Dendritic cell treated with granulocyte-macrophage colony-stimulating factor and Interleukin-4, amounts not matched to agents 40 ng/mL and 50 ng/mL, for 4 days (primary cell): ENCODE data around the gene RASA3.
A peak's percentile ranks its signal among the peaks of the same experiment; 100 is the strongest.

Experiments used
- H3K27ac Mint-ChIP-seq: one replicate; pipeline ENCODE4 v1.8.0; 2022; ENCODE audit warnings: mild to moderate bottlenecking, mixed read lengths
- H3K27me3 Mint-ChIP-seq: one replicate; pipeline ENCODE4 v1.8.0; 2022; ENCODE audit warnings: mild to moderate bottlenecking, mixed read lengths
- H3K36me3 Mint-ChIP-seq: one replicate; pipeline ENCODE4 v1.8.0; 2022; ENCODE audit warnings: low read depth, mixed read lengths
- H3K4me1 Mint-ChIP-seq: one replicate; pipeline ENCODE4 v1.8.0; 2022; ENCODE audit warnings: low read depth, mixed read lengths
- H3K4me3 Mint-ChIP-seq: one replicate; pipeline ENCODE4 v1.8.0; 2022; ENCODE audit warnings: mild to moderate bottlenecking, moderate library complexity, mixed read lengths
- H3K9me3 Mint-ChIP-seq: one replicate; pipeline ENCODE4 v1.8.0; 2022; ENCODE audit warnings: mixed read lengths
- intact Hi-C: fragments of 100-400 bp; cut with micrococcal nuclease; formaldehyde crosslinking; loops from one replicate; pipeline ENCODE4 v1.15.0; 2022

The RASA3 gene

DNA sequence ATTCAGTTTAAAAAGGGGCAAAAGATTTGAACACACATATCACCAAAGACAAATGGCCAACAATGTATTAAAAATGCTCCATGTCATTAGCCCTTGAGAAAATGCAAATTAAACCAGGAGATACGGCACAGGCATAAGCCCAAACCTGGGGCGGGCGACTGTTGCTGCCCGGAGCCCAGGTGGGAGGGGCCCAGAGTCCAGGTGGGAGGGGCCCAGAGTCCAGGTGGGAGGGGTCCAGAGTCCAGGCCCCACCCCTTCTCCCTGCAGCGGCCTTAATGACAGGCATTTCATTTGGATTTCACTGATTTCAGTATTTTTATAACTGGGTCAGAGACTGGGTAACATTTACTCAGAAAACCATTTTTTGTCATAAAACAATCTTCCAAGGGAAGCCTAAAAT is 78.2 kb downstream of the RASA3 start:
- peaks cover 50% of the 10 kb centered on the region for H3K36me3 Mint-ChIP-seq
- intact Hi-C loops, result no loop called here
- peaks cover 67% of the 10 kb centered on the region for H3K4me1 Mint-ChIP-seq
- H3K27ac Mint-ChIP-seq, result no peak overlapping the region
- H3K27me3 Mint-ChIP-seq, result no peaks in the 10 kb centered on the region
- no peak overlapping the region for H3K4me3 Mint-ChIP-seq
- H3K9me3 Mint-ChIP-seq, result no peaks in the 10 kb centered on the region

DNA sequence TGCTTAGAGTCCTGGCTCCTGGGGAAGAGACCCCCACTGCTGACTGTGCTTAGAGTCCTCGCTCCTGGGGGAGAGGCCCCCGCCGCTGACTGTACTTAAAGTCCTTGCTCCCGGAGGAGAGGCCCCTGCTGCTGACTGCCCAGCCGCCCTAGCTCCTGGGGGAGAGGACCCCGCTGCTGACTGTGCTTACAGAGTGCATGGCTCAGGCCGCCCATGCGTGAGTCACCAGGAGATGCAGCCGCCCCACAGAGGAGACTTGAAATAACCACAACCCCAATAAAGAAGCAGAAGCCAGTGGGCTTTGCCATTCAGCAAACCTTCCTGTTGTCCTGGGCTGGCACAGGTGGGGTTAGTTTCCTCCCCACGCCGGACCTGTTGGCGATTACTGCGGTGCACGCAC is 79.4 kb downstream of the RASA3 start:
- Mint-ChIP-seq H3K36me3 (peaks cover 51% of the 10 kb centered on the region), H3K9me3 (no peaks in the 10 kb centered on the region), H3K27me3 (no peaks in the 10 kb centered on the region), H3K27ac (no peak overlapping the region), H3K4me1 (peaks cover 64% of the 10 kb centered on the region), H3K4me3 (no peak overlapping the region)
- intact Hi-C loops, result no loop called here

- H3K27me3 Mint-ChIP-seq, result no peaks in the 10 kb centered on the region
- no peak overlapping the region for H3K27ac Mint-ChIP-seq
- no peaks in the 10 kb centered on the region for H3K9me3 Mint-ChIP-seq
- H3K36me3 Mint-ChIP-seq, result peaks cover 61% of the 10 kb centered on the region
- H3K4me3 Mint-ChIP-seq, result no peak overlapping the region
- peaks cover 53% of the 10 kb centered on the region for H3K4me1 Mint-ChIP-seq
- intact Hi-C loops, result no loop called here
These were observed 81.6 kb downstream of the RASA3 start for GRCh38 chr13:114050536-114051450.

DNA sequence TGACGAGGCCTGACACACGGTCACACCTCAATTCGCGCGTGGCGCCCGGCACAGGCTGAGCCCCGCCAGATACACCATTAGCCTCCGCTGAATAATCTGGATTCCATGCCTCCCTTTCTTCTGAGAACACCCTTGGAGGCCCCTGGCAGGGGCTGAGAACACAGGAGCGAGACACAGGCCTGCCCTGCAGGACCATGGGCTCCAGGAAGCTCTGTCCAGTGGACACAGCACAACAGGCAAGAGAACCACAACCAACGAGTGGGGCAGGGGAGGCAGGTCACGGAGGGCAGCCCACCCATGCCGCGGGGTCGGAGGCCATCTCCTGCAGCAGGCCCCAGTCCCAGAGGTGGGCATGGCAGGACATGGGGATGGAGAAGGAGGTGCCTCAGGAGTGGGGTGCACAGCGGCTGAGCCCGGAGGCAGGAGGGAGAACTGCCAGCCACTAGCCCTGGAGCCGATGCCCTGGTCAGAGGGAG is 82.8 kb downstream of the RASA3 start:
- Mint-ChIP-seq H3K4me1 (peaks cover 59% of the 10 kb centered on the region), H3K27ac (peak overlapping the region; percentile 26), H3K36me3 (peaks cover 50% of the 10 kb centered on the region), H3K9me3 (no peaks in the 10 kb centered on the region), H3K27me3 (peaks cover 4% of the 10 kb centered on the region), H3K4me3 (no peak overlapping the region)
- intact Hi-C loops, result no loop called here

GRCh38 chr13:114049026-114049425 is 83.4 kb downstream of the RASA3 start:
- intact Hi-C loops, result no loop called here
- Mint-ChIP-seq H3K27me3 (peaks cover 5% of the 10 kb centered on the region), H3K36me3 (peaks cover 49% of the 10 kb centered on the region), H3K9me3 (no peaks in the 10 kb centered on the region), H3K4me1 (peaks cover 64% of the 10 kb centered on the region), H3K4me3 (peak overlapping the region; percentile 20), H3K27ac (peak overlapping the region; percentile 26)

DNA sequence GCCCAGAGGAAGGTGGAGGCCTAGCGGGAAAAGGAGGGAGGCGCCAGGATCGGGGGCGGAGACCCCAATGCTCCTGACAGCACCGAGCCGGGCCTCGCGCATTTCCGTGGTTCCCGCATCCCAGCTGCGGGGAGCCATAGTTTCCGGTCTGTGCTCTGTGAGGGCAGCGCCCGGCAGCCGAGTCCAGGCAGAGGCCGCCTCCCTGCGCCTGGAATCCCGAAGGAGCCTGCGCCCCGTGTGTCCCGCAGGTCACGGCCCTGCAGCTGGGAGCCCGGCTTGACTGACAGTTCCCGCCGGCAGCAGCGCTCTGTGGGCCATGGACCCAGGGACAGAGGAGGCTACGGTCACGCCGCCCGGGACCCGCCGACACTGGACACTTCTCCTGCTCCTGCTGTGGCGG is 84.0 kb downstream of the RASA3 start:
- Mint-ChIP-seq H3K36me3 (peaks cover 51% of the 10 kb centered on the region), H3K27ac (no peak overlapping the region), H3K27me3 (peaks cover 5% of the 10 kb centered on the region), H3K4me3 (no peak overlapping the region), H3K9me3 (no peaks in the 10 kb centered on the region), H3K4me1 (peaks cover 65% of the 10 kb centered on the region)
- intact Hi-C loops, result no loop called here

- Mint-ChIP-seq H3K4me3 (no peak overlapping the region), H3K9me3 (no peaks in the 10 kb centered on the region), H3K4me1 (peaks cover 64% of the 10 kb centered on the region), H3K36me3 (peaks cover 62% of the 10 kb centered on the region), H3K27ac (no peak overlapping the region), H3K27me3 (peaks cover 5% of the 10 kb centered on the region)
- intact Hi-C loops, result no loop called here
These were observed 85.0 kb downstream of the RASA3 start for GRCh38 chr13:114047358-114047881.

- peaks cover 58% of the 10 kb centered on the region for H3K4me1 Mint-ChIP-seq
- peaks cover 66% of the 10 kb centered on the region for H3K36me3 Mint-ChIP-seq
- H3K4me3 Mint-ChIP-seq, result no peak overlapping the region
- intact Hi-C loops, result no loop called here
- H3K27ac Mint-ChIP-seq, result no peak overlapping the region
- H3K27me3 Mint-ChIP-seq, result peaks cover 5% of the 10 kb centered on the region
- H3K9me3 Mint-ChIP-seq, result no peaks in the 10 kb centered on the region
These were observed 85.9 kb downstream of the RASA3 start for GRCh38 chr13:114046431-114046975.

DNA sequence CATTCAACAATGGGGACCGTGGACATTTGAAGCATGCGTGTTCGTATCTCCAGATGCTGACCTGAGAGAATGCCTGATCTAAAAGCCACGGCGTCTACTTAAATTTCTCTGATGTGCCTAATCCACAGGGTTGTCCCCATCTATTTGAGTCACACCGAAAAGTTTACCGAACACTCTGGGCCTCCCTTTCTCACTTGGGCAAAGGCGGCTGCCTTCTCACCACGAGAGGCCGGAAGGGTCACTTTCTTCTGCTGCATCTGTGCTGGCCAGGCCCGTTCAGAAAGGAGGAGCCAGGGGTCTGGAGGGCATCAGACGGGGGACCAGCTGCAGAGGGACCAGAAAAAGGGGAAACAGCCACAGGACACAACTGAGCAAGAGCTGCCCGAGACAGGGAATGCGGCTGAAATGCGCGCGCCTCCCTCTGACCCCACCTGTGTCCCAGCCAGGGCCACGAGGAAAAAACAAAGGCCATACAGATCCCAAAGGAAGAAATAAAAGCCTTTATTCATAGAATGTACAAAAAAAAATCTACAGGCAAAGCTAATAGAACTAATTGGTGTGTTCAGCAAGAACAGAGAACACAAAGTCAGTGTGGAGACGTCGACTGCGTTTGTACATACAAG is 87.2 kb downstream of the RASA3 start:
- Mint-ChIP-seq H3K4me1 (peaks cover 53% of the 10 kb centered on the region), H3K4me3 (no peak overlapping the region)
- intact Hi-C loops, result no loop called here

DNA sequence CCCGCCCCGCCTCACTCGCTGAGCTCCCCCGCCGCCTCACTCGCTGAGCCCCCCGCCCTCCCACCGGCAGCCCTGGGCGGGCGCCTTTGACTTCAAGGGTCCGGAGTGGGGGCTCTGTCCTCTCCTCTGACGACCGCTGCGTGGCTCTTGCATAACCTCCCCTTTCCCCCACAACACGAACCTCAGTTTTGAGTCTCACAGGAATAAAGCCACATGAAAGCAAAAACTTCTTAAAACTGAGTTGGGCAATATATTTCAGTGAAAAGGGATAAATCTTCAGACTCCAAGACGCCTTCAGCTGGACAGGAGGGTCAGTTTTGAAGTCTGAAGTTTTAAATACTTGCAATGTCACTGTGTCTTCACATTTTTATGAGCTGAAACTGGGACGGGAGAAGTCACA is 87.9 kb downstream of the RASA3 start:
- Mint-ChIP-seq H3K27ac (peak overlapping the region; percentile 72), H3K27me3 (peaks cover 5% of the 10 kb centered on the region), H3K4me1 (peaks cover 49% of the 10 kb centered on the region), H3K4me3 (no peak overlapping the region), H3K36me3 (peaks cover 63% of the 10 kb centered on the region), H3K9me3 (no peaks in the 10 kb centered on the region)
- intact Hi-C loops, result no loop called here

More for the DNA sequence above, 87.2 kb downstream of the RASA3 start:
- peaks cover 5% of the 10 kb centered on the region for H3K27me3 Mint-ChIP-seq
- H3K27ac Mint-ChIP-seq, result peak overlapping the region; percentile 72
- peaks cover 64% of the 10 kb centered on the region for H3K36me3 Mint-ChIP-seq
- H3K9me3 Mint-ChIP-seq, result no peaks in the 10 kb centered on the region

GRCh38 chr13:114043421-114044053 is 88.9 kb downstream of the RASA3 start:
- intact Hi-C loops, result no loop called here
- H3K9me3 Mint-ChIP-seq, result no peaks in the 10 kb centered on the region
- peaks cover 5% of the 10 kb centered on the region for H3K27me3 Mint-ChIP-seq
- H3K4me3 Mint-ChIP-seq, result no peak overlapping the region
- peak overlapping the region; percentile 8 for H3K27ac Mint-ChIP-seq
- peaks cover 67% of the 10 kb centered on the region for H3K36me3 Mint-ChIP-seq
- H3K4me1 Mint-ChIP-seq, result peaks cover 40% of the 10 kb centered on the region

DNA sequence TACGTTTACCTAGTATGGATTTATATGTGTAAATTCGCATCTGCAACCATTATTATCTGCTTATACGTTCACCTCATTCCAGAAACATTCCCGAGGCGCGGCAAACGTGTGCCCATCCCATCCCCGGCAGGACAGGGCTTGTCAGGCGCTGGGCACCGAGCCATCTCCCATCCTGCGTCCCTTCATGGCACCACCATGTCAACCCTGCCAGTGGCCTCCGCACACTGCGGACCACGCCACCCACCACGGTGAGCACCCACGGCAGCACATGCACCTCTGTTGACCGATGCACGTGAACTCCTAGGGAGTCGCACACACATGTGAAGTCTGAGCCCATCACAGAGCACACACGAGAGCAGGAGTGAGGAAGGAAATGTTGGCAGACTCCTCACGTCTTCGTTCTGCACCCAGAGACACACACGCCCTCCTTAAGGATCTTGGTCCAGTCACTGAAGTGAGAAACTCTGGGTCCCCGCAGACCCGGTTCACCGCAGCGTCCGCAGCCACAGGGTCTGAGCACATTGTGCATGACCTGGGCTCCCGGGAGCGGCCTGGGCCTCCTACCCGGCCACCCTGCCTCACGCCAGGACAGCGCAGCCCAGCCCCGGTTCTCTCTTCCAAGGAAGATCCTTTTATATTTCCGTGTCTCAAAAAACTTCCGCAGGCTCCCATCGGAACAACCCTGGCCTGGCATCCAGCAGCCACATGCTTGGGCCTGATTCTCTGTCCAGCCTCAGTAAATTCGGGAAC is 90.2 kb downstream of the RASA3 start:
- Mint-ChIP-seq H3K27ac (no peak overlapping the region), H3K4me3 (no peak overlapping the region), H3K9me3 (no peaks in the 10 kb centered on the region), H3K4me1 (peaks cover 37% of the 10 kb centered on the region), H3K36me3 (peaks cover 73% of the 10 kb centered on the region), H3K27me3 (peaks cover 5% of the 10 kb centered on the region)
- intact Hi-C loops, result no loop called here

- peaks cover 73% of the 10 kb centered on the region for H3K36me3 Mint-ChIP-seq
- intact Hi-C loops, result no loop called here
- peaks cover 5% of the 10 kb centered on the region for H3K27me3 Mint-ChIP-seq
- H3K4me3 Mint-ChIP-seq, result no peak overlapping the region
- no peaks in the 10 kb centered on the region for H3K9me3 Mint-ChIP-seq
- H3K27ac Mint-ChIP-seq, result no peak overlapping the region
- peaks cover 43% of the 10 kb centered on the region for H3K4me1 Mint-ChIP-seq
These were observed 90.9 kb downstream of the RASA3 start for GRCh38 chr13:114041493-114041892.
